ENCODE data around the gene AHCYL2.

GRCh38 chr7:129231666-129232065 is 6.8 kb downstream of the AHCYL2 start:
- TF ChIP-seq POLR2A (IDR thresholded peaks at IDR 0.05) (no peak), CTCF (IDR thresholded peaks at IDR 0.05 in 4 of 5, conservative IDR thresholded peaks at IDR 0.05 in 1 of 5) (no peak)

All from gastrocnemius medialis (tissue), 4 donors.